Spinal cord (tissue), 10 donors: ENCODE measurements around the gene CCDC91. TPM values are rescaled to one million over a fixed set of nuclear protein-coding genes. Genes with fewer than 3 reads are reported as not detected.

Experiments
- DNase-seq, 6 donors: peaks; one replicate each; pipeline versions ENCODE4 v3.0.0 to v3.0.0-alpha.2; 2013 to 2015; ENCODE audit warnings: low spot score in 6 of 6, low read depth in 4 of 6
- H3K27ac ChIP-seq: one replicate; pipeline ENCODE4 v1.5.1; 2013; ENCODE audit warnings: low read depth, low read length, control low read depth
- H3K27me3 ChIP-seq: one replicate; pipeline ENCODE4 v1.6.1; 2013; ENCODE audit warnings: low read length; ENCODE audit not compliant: control insufficient read depth, insufficient read depth
- H3K36me3 ChIP-seq: one replicate; pipeline ENCODE4 v1.6.1; 2013; ENCODE audit warnings: low read length; ENCODE audit not compliant: control insufficient read depth, insufficient read depth
- H3K4me1 ChIP-seq: one replicate; pipeline ENCODE4 v1.6.1; 2013; ENCODE audit warnings: low read length; ENCODE audit not compliant: control insufficient read depth, insufficient read depth
- H3K4me3 ChIP-seq: one replicate; pipeline ENCODE4 v1.5.1; 2013; ENCODE audit warnings: low read depth, low read length, control low read depth
- H3K9me3 ChIP-seq: one replicate; pipeline ENCODE4 v1.6.1; 2013; ENCODE audit warnings: low read length; ENCODE audit not compliant: control insufficient read depth, insufficient read depth
- WGBS: methylation state at CpG from one replicate; pipeline ENCODE4 v1.1.5; 2013; ENCODE audit warnings: missing lambda C conversion rate; ENCODE audit not compliant: insufficient coverage; 5-methylcytosine and 5-hydroxymethylcytosine counted together
- polyA plus RNA-seq, 2 donors: library from polyadenylated mRNA; unstranded; fragments of 120-200 nt; gene quantifications; one replicate each; pipeline ENCODE4 v1.2.1, GENCODE V29; 2013; ENCODE audit not compliant: insufficient read length in 2 of 2
- total RNA-seq, 2 donors: library from RNA; depleted of rRNA in 1 of 2; stranded (reverse); fragments of 120-200 nt in 1 of 2; fragments of >200 nt in 1 of 2; gene quantifications; one replicate each; pipeline versions ENCODE4 v1.2.3 to v1.2.4, GENCODE V29; 2013 to 2014
- donor health status: healthy.

Gene CCDC91
- total and polyA plus RNA-seq, 4 donors: 29.8 to 64.9 (median 46.6) TPM

DNA sequence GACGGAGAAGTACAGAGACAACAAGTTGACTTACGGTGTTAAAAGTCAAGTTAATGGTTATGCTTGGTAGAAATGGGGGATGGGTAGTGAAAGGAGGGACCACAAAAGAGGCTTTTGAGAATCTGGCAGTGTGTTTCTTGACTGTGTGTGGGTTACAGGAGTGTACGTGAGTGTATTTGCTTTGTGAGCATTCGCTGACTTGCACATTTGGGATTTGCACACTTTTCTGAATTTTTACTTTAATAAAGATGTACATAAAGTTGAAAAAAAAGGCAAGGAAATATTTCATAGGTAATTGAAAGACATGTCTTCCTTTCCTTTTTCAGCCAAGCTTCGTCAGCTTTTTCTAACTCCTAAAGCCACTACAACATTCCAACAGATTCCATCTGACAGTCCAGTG lies 28.6 kb upstream of the CCDC91 start:
- H3K4me1 ChIP-seq: no peaks in the 10 kb centered on the region
- no peak overlapping the region for H3K4me3 ChIP-seq
- 98% methylated on average over 3 of the region's 5 CpGs for WGBS
- no peaks in the 10 kb centered on the region for H3K27me3 ChIP-seq
- H3K27ac ChIP-seq: no peak overlapping the region
- H3K9me3 ChIP-seq: no peaks in the 10 kb centered on the region
- no peak for DNase-seq
- H3K36me3 ChIP-seq: no peaks in the 10 kb centered on the region

DNA sequence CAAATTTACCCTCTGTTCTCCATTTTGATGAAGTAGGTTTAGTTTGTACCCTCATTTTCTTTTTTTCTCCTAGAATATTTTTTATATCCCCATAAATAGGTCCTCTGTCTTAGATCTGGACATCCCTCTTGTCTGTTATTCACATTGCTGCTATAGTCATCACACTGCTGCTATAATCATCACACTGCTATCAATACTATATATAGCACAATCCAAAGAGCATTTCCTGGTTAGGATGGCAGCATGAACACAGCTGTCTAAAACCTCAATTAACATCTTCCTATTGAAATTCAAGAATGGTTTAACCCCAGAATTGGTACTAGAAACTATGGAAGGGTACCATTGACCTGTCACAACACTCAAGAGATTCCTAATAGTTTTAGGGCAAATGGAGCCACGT lies 27.6 kb upstream of the CCDC91 start:
- no peak for DNase-seq
- Histone ChIP-seq H3K27ac (no peak overlapping the region), H3K27me3 (no peaks in the 10 kb centered on the region), H3K4me3 (no peak overlapping the region), H3K36me3 (no peaks in the 10 kb centered on the region), H3K4me1 (no peaks in the 10 kb centered on the region), H3K9me3 (no peaks in the 10 kb centered on the region)
- WGBS: 86% methylated on average over 1 of the region's 1 CpG

DNA sequence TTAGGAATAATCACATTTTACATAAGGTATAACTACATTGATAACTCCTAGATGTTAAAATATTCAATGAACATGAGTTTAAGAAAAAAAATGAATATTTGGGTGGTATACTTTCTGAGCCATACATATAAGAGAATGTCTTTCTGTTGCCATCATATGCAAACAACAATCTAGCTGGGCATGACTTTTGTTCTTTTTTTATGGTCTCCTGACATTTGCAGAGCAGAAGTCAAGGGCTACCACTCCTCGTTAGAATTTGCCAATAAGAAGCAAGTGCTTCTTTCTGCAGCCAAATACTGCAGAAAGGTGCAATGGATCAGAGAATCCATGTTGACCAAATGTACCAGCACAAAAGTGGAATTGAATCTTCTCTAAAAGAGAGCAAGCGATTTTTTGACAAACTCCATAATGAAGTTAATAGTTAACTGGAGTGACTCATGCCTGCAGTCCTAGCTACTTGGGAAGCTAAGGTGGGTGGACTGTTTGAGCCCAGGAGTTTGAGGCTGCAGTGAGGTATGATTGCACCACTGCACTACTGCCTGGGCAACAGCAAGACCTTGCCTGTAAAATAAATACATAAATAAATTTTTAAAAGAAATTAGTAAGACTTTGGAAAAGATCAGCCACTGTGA lies 25.5 kb upstream of the CCDC91 start:
- H3K27ac ChIP-seq: no peak overlapping the region
- no peak for DNase-seq
- no peaks in the 10 kb centered on the region for H3K36me3 ChIP-seq
- no peaks in the 10 kb centered on the region for H3K27me3 ChIP-seq
- WGBS: 91% methylated on average over 2 of the region's 2 CpGs
- no peak overlapping the region for H3K4me3 ChIP-seq
- H3K9me3 ChIP-seq: no peaks in the 10 kb centered on the region
- no peaks in the 10 kb centered on the region for H3K4me1 ChIP-seq

DNA sequence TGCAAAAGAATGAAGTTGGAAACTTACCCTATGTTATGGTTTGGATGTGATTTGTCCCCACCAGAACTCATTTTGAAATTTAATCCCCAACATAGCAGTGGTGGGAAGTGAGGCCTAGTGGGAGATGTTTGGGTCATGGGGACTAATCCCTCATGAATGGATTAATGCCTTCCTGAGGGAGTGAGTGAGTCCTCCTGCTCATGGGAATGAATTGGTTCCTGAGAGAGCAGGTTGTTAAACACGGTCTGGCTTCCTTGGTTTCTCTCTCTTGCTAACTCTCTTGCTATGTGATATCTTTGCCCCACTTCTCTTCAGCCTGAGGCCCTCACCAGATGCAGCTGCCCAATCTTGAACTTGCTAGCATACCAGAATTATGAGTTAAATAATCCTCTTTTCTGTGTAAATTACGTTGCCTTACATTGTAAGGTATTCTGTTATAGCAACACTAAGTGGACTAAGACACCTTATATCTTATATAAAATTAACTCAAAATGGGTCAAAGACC lies 22.2 kb upstream of the CCDC91 start:
- no peak for DNase-seq
- Histone ChIP-seq H3K27ac (no peak overlapping the region), H3K36me3 (no peaks in the 10 kb centered on the region), H3K4me3 (no peak overlapping the region), H3K4me1 (no peaks in the 10 kb centered on the region), H3K9me3 (no peaks in the 10 kb centered on the region), H3K27me3 (no peaks in the 10 kb centered on the region)
- WGBS: no CpG with 5 or more reads among the region's 2 CpGs

- Histone ChIP-seq H3K9me3 (no peaks in the 10 kb centered on the region), H3K27ac (no peak overlapping the region), H3K4me3 (no peak overlapping the region), H3K4me1 (no peaks in the 10 kb centered on the region), H3K36me3 (no peaks in the 10 kb centered on the region), H3K27me3 (no peaks in the 10 kb centered on the region)
- WGBS: 93% methylated on average over 2 of the region's 3 CpGs
- DNase-seq: no peak
These were observed 18.7 kb upstream of the CCDC91 start for GRCh38 chr12:28171356-28172060.

DNA sequence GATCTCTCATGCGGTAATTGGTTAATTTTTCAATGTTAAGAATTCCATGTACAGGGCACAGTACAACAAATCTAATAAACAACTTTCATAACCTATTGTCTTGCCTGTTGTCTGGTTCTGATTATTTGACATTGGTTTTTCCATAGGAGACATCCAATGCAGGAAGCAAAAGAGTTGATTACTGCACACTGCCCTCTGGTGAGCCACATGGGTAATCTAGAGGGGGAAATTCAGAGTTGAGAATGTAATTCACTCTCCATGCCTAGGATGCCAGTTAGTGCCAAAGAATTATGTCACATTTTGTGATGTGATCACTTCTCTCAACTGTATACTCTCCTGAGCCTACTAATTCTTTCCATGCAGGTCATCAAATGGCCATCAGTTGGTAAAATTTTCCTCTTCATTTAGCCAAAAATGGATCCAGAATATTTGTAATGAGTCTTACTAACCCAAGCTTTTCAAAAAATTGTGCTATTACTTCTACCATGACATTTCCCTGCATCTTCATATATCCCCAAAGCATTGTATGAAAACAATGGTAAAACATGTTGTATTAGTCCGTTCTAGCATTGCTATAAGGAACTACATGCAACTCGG lies 17.7 kb upstream of the CCDC91 start:
- WGBS: 100% methylated on average over 1 of the region's 3 CpGs
- DNase-seq: peak in 1 of 6 donors; percentile 60

DNA sequence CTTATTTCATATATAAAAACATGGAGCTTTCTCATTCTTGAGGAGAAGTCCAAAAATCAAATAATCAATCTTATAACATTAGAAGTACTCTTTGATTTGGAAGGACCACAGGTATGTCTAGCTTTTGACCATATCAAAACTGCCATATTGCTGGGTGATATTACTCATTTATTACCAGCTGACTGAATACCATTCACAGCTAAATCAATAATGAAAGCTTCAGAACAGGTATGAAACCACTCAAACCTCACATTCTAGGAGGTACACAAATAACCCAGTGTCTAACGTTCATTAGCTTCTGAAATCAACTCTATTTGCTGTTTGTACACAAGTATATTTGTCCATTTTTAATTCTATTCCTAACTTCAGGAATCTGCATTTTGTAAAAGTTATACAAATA lies 16.8 kb upstream of the CCDC91 start:
- H3K9me3 ChIP-seq: no peaks in the 10 kb centered on the region
- H3K4me3 ChIP-seq: no peak overlapping the region
- no peaks in the 10 kb centered on the region for H3K27me3 ChIP-seq
- no peaks in the 10 kb centered on the region for H3K36me3 ChIP-seq
- DNase-seq: no peak
- no CpG with 5 or more reads among the region's 1 CpG for WGBS
- H3K27ac ChIP-seq: no peak overlapping the region
- no peaks in the 10 kb centered on the region for H3K4me1 ChIP-seq

More for the DNA sequence above, 17.7 kb upstream of the CCDC91 start:
- H3K4me1 ChIP-seq: no peaks in the 10 kb centered on the region
- H3K27me3 ChIP-seq: no peaks in the 10 kb centered on the region
- no peaks in the 10 kb centered on the region for H3K36me3 ChIP-seq
- H3K9me3 ChIP-seq: no peaks in the 10 kb centered on the region
- no peak overlapping the region for H3K4me3 ChIP-seq
- no peak overlapping the region for H3K27ac ChIP-seq

GRCh38 chr12:28175098-28175589 lies 15.1 kb upstream of the CCDC91 start:
- Histone ChIP-seq H3K36me3 (no peaks in the 10 kb centered on the region), H3K4me1 (no peaks in the 10 kb centered on the region), H3K4me3 (no peak overlapping the region), H3K27me3 (no peaks in the 10 kb centered on the region), H3K9me3 (no peaks in the 10 kb centered on the region), H3K27ac (no peak overlapping the region)
- DNase-seq: no peak
- no CpG with 5 or more reads among the region's 1 CpG for WGBS

DNA sequence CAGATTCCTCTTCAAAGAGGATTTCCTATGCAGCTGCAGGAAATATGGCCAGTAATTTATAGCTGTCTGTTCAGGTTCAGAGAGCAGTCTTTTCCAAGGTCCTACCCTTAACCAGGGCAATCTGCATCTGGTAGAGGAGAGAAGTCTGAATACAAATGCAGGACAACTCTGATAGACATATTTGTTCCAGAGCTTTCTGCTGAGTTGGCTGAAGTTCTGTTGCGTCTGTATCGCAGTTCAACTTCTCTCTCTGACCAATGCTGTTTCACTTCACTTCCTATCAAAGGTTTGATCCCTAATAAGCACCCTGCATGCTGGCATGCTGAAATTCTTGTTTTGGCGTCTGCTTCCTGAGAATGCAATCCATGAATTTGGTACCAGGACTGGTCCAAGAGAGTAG lies 14.0 kb upstream of the CCDC91 start:
- WGBS: 68% methylated on average over 2 of the region's 3 CpGs
- no peak overlapping the region for H3K27ac ChIP-seq

More for the DNA sequence above, 14.0 kb upstream of the CCDC91 start:
- H3K4me1 ChIP-seq: no peaks in the 10 kb centered on the region
- H3K9me3 ChIP-seq: no peaks in the 10 kb centered on the region
- DNase-seq: no peak
- no peak overlapping the region for H3K4me3 ChIP-seq
- H3K36me3 ChIP-seq: no peaks in the 10 kb centered on the region
- no peaks in the 10 kb centered on the region for H3K27me3 ChIP-seq
